ENCODE data around the gene MPRIP.

Gene MPRIP

GRCh38 chr17:17053446-17054379 lies 11.5 kb downstream of the MPRIP start:
- no peak for DNase-seq

DNA sequence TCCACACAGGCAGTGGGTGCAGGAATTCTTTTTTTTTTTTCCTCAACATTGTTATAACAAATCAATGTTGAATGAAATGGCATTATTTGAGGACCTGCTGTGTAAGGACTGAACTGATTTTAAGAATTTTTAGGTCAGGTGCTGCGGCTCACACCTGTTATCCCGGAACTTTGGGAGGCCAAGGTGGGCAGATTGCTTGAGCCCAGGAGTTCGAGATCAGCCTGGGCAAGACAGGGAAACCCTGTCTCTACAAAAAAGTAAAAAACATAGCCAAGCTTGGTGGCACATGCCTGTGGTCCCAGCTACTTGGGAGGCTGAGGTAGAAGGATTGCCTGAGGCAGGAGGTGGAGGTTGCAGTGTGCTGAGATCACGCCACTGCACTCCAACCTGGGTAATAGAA lies 12.4 kb downstream of the MPRIP start:
- no peak for DNase-seq

DNA sequence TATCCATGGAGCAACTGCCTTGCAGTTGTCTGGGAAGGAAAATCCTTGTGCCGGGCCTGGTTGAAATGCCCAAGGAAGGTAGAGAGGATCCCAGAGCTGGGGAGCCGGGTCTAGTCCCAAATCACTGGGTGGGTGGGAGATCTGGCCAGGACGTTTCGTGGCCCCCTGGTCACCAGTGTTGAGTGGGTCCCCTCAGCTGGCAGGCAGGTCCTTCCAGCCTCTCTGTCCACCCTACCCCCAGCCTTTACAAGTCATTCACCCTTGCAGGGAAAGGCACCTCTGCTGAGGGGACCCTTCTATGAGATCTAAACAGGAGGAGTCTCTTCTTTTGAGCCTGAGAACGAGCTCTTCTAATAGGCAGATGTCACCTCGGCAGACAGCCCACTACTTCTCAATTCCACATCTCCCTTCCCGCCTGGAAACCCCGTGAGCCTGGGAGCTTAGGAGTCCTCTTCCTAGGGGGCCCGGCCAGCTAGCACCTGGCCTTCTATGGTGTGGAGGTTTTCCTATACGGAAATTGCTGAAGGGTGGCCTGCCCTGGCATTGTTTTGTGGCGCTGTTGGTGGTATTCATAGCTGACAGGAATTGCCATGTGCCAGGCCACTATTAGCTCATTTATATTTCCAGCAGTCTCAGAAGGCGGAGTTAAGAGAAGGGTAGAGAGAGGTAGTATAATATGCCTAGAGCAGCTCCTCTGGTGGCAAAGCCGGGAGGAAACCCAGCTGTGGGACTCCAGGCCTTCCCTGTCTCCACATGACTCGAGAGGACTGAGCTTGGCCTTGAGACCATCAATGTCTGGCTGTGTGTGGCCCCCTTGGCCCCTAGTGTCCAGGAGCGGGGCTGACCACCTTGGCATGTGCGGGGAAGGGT lies 13.3 kb downstream of the MPRIP start:
- DNase-seq = no peak

DNA sequence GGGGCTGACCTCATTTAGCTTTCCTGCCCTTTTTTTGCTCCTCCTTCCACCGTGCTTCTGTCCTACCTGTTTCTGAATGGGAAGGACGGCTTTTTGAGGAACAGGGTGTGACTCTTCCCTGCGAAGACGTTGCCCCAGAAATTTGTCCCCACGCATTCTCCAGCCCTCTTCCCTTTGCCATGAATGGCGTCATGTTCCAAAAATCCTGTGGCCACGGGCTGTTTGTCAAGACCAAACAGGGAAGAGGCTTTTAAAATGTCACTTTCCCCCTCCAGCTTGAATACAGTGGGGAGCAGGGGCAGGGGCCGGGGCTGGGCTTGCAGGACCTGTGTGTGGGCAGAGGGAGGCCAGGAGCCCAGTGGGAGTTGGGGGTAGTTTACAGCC lies 13.9 kb downstream of the MPRIP start:
- no peak for DNase-seq

DNA sequence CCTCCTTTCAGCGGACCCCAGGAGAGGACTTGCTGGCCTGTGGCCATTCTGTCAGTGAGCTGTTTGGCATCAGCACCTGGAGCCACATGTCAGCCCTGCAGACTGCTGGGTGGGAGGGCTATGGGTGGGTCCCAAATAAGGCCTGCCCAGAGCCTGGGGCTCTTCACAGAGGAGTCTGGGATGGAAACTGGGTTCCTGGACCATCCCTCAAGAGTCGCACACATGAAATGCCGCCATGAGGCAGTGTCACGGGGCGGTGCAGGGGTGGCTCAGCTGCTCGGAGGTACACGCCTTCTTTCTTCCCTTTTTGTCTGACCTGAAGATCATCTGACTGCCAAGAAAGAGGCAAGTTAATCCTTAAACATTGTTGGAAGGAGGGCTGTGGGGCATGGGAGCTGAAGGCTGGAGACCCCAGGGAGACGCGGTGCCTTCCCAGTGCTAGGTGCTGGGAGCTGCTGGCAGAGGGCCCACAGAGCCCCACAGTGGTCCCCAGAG lies 14.8 kb downstream of the MPRIP start:
- DNase-seq = no peak

GRCh38 chr17:17058304-17058703 lies 16.0 kb downstream of the MPRIP start:
- no peak for DNase-seq

GRCh38 chr17:17059301-17059890 lies 17.1 kb downstream of the MPRIP start:
- no peak for DNase-seq

DNA sequence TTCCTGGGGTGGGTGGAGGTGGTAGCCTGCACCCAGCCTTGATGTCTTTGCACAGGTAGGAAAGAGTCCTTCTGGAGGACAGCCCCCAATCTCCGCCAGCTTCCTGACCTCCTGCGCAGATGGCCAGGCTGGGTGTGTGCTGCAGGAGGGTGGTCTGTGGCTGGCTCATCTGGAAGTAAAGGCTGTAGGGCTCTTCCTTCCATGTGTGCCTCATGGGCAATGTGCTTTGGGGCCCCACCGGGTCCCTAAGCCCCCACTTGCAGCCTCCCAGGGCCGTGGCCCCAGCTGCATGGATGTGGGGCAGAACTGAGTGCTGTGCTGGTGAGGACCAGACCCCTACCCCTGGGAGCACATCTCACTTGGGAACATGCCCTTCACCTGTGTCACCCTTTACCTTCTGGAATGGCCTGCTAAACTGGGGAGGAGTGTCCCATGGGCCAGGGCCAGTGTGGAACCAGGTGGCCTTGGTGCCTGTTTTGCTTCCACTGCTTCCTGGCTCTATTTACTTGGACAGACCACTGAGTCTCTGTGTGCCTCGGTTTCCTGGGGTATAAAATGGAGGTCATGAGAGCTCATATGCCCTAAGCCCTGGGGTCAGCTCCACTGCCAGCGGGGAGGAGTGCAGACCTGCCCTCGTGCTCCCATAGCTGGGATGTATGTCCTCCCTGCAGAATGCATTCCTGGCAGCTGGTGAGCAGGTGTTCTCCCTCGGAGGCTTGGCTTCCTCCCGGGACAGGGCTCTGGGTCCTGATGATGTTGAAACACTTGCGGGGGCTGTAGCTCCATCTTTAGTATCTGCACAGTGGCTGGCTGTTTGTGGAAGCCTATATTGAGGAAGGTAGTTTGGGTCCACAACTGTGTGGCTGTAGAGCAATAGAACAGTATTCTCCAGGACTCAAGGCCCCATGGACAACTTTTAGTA lies 18.0 kb downstream of the MPRIP start:
- no peak for DNase-seq

GRCh38 chr17:17060930-17061329 lies 18.7 kb downstream of the MPRIP start:
- DNase-seq = no peak

DNA sequence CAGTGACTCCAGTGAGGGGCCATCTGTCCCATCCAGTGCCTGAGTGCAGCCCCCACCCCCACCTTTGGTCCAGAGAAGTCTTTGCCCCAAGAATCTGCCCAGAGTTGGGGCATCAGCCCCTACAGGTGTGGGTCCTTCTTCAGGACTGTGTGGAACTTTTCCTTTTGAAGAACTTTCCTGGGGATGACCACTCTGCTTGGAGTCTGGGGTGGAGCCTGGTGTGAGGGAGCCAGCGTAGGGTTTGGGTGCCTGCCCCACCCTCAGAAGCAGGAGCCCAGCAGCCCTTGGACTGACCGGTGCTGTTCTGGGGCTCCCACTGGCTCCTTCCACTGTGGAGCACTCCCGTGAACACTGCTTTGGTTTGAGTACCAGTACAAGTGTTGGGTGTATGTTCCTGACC lies 19.3 kb downstream of the MPRIP start:
- no peak for DNase-seq

DNA sequence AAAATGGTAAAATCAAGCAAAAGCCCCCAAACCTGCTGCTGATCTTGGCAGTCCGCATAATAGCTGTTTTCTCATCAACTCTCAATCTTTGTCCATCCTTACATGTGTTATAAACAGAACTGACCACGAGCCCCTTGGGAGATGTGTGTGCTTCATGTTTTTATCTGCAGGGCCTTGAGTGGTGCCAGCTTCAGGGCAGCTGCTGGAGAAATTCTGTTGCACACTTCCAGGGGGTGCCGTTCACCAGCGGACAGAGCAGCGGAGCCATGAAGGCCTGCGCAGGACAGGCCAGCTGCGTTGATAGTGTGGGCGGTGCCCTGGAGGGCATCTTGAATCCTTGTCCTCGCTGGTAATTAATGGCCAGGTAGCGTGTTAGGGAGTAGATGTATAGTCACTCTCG lies 20.1 kb downstream of the MPRIP start:
- no peak for DNase-seq

GRCh38 chr17:17062866-17063265 lies 20.6 kb downstream of the MPRIP start:
- no peak for DNase-seq

GRCh38 chr17:17063546-17064122 lies 21.4 kb downstream of the MPRIP start:
- peak; percentile 11 for DNase-seq

GRCh38 chr17:17064322-17064721 lies 22.1 kb downstream of the MPRIP start:
- DNase-seq = no peak

DNA sequence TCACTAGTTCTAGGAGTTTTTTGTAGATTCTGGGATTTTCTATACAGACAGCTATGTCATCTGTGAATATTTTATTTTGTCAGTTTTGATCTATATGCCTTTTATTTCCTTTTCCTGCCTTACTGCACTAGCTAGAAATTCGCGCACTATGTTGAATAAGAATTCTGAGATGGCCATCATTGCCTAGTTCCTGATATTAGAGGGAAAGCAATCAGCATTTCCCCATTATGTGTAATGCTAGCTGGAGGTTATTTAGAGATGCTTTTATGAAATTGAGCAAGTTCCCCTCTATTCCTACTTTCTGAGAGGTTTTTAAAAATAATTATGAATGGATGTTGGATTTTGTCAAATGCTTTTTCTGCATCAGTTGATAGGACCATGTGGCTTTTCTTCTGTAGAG lies 23.8 kb downstream of the MPRIP start:
- DNase-seq = no peak

DNA sequence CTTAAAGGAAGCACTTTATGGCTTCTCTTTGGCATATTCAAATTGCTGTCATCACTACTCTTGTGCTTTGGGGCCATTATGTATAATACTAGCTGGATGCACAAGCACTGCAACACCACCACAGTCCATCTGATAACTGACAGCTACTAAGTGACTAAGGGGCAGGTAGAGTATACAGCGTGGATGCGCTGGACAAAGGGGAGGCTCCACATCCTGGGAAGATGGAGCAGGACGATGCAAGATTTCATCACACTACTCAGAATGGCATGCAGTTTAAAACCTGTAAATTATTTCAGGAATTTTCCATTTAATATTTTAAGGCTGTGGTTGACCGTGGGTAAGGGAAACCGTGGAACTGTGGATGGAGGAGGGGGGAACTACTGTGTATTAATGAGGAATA lies 25.0 kb downstream of the MPRIP start:
- no peak for DNase-seq

- DNase-seq = no peak
Measured at GRCh38 chr17:17069849-17070248, 27.6 kb downstream of the MPRIP start.

GRCh38 chr17:17070931-17071330 lies 28.7 kb downstream of the MPRIP start:
- no peak for DNase-seq

DNA sequence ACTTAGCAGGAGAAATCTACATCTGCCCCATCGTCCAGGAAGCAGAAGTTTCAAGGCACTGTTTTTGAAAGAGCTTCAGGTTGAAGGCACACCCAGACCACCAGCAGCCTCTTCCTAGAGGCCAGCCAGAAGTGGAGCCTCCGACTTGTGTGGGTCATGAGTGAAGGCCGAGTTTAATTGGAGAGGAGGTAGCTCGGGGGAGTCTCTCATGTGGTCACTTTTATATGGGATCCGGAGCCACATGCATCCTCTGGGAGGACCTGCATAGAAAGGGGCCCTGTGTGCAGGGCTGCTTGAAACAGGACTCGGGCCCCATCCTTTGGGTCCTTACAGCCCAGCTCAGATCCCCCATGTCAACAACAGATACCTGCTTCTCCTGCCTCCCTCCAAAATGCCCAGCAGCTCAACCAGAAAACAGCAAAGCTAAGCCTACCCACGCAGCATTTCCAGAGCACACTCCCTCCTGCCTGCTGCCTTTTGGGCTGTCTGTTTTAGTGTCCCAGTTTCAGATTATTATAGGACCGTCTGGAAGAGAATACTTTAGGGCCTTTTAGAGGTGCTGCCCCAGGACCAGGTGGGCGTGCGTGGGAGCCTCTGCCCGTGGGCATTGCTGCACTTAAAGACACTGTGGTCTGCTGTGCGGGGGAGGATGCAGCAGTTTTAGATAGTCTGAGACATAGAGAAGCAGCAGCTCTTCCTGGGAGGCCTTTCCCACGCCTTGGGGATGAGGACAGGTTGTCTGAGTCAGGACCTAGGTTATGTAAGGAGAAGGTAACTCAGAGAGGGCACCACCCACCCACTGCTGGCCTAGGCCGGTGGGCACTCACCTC lies 29.5 kb downstream of the MPRIP start:
- no peak for DNase-seq

GRCh38 chr17:17072546-17072945 lies 30.3 kb downstream of the MPRIP start:
- no peak for DNase-seq

DNA sequence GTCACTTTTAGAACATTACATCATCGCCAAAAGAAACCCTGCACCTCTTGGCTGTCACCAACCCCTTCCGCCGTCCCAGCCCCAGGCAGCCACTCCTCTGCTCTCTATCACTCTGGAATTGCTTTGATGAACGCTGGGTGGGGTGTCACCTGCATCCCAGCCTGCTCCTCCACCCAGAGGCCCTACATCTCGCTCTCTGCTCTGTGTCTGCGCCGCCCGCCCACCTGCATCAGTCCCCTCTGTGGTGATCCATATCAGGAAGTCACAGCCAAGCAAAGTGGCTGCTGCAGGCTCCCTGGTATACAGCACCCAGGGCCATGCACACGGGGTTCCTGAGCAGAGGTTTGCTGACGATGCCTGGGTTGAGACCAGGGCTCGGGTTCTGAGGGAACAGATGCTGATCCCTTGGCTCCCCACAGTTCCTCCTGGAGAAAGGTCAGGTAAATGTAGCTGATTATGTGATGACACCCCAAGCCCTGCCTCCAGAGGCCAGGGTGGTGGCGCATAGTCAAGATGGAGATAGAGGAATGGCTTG lies 30.8 kb downstream of the MPRIP start:
- no peak for DNase-seq

Measured in CD4-positive, alpha-beta T cell treated with Interleukin-4 for 4 hours (primary cell).